Stimulated activated CD4-positive, alpha-beta T cell treated with anti-CD3 and anti-CD28 coated beads, Interleukin-1b, Interleukin-23, amount 100 ng/mL, for 48 hours (primary cell): ENCODE measurements around the gene GRAMD1B.

Source experiments
- DNase-seq: peaks from one replicate; pipeline ENCODE4 v3.0.0-alpha.2; 2020

Gene GRAMD1B

DNA sequence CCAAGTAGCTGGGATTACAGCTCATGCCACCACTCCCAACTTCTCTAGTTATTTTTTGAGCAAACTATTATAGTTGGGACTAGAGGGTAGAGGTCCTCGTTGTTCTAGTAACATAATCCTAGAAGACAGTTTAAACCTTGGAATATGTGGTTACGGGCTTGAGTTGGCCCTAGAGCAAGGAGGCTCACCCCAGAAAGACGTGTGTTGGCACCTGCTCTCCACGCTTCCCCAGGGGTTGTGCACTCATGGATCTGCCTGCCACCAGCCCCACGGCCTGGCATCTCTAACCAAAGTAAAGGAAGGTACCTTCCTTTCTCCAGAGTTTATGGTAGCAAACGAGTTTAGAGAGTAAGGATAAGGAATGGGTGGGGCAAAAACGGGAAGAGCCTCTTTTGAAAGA lies 145.4 kb downstream of the GRAMD1B start:
- no peak for DNase-seq

- DNase-seq = no peak
These were observed 146.0 kb downstream of the GRAMD1B start for GRCh38 chr11:123576082-123576481.

- no peak for DNase-seq
These were observed 146.4 kb downstream of the GRAMD1B start for GRCh38 chr11:123576501-123576900.

- DNase-seq = peak; percentile 50
These were observed 147.1 kb downstream of the GRAMD1B start for GRCh38 chr11:123577081-123577598.

DNA sequence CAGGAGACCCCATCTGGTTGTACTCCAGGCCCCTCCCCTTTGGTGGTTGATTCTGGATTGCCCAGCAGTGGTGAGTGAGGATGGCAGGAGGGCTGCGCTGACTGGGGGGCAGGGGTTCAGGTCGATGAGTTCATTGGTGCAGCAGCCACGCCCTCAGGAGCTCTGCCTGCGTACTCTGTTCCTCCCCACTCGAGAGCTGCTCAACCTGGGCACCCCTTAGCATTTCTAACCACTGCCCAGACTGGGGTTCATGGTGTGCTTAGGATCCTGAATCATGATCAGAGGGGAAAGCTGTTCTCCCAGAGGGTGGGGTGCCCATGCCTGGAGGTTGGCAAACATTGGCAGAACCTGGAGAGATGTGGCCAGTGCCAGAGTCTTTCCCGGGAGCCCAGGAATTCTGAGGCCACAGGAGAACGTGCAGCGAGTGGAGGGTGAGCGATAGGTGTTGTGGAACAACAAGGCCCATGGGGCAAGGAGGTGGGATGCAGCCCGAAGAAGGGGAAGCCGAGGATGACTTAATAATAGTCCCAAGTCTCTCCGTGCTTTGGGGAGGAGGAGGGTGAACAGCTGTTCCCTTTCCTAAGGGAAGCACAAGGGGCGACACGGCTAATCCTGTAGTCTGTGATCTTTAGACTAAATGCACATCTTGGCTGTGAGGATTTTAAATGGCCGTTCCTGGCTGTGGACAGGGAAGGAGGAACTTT lies 148.9 kb downstream of the GRAMD1B start:
- no peak for DNase-seq

DNA sequence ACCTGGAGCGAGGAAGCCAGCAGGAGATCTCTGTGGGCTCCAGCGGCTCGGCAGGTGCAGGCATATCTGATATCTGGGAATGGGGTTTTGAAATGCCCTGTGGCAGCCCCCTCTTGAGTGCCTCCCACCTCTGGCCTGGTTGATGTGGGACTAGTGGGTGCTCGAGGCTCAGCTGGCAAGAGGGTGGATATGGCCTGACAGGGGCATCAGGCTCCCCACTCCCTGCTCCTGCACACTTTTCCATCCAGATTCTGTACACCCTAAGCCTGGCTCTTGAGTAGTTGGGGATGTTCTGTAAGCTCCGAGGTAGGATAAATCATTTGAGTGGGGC lies 149.4 kb downstream of the GRAMD1B start:
- no peak for DNase-seq

- DNase-seq = no peak
These were observed 150.1 kb downstream of the GRAMD1B start for GRCh38 chr11:123580137-123580536.

GRCh38 chr11:123580557-123581275 lies 150.6 kb downstream of the GRAMD1B start:
- DNase-seq = peak; percentile 69

GRCh38 chr11:123581651-123582399 lies 151.8 kb downstream of the GRAMD1B start:
- DNase-seq = no peak

- DNase-seq = no peak
These were observed 153.0 kb downstream of the GRAMD1B start for GRCh38 chr11:123582992-123583504.

- no peak for DNase-seq
These were observed 154.1 kb downstream of the GRAMD1B start for GRCh38 chr11:123584186-123584585.

DNA sequence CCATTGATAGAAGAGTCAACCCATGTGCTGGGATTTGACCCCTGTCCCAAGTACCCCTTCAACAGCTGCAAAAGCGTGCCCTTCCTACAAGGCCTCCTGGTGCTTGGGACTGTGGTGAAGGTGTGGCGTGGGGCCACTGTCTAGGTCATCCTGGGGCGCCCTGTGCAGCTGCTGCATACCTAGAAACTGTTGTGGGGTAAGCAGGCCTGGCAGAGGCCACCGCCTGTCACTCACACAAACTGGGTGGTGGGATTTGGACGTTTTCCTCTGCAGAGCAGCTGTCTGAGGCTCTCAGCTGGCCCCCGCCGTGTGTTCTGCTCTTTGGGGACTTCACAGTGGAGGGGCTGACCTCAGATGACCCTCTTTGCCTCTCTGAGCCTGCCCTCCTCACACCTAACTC lies 154.7 kb downstream of the GRAMD1B start:
- DNase-seq = no peak

GRCh38 chr11:123585206-123585605 lies 155.1 kb downstream of the GRAMD1B start:
- DNase-seq = no peak

GRCh38 chr11:123585706-123586105 lies 155.6 kb downstream of the GRAMD1B start:
- no peak for DNase-seq

- DNase-seq = no peak
These were observed 156.5 kb downstream of the GRAMD1B start for GRCh38 chr11:123586568-123586967.

DNA sequence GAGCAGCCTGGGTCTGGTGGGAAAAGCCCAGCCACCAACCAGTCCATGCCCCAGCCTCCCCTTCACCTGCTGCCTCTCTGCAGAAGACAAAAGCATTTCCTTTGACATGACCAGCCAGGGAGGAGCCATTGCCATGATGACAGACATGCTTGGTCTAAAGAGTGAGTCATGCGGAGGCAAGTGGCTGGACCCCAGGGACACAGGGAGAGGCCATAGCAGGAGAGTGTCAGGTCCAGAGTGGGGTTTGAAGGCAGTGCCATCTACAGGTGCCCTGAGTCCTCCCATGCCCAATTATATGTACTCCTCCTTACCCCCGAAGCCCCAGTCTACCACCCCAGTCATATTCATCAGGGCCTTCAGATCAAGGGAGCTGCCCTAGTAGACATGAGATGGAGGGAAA lies 157.0 kb downstream of the GRAMD1B start:
- DNase-seq = no peak

DNA sequence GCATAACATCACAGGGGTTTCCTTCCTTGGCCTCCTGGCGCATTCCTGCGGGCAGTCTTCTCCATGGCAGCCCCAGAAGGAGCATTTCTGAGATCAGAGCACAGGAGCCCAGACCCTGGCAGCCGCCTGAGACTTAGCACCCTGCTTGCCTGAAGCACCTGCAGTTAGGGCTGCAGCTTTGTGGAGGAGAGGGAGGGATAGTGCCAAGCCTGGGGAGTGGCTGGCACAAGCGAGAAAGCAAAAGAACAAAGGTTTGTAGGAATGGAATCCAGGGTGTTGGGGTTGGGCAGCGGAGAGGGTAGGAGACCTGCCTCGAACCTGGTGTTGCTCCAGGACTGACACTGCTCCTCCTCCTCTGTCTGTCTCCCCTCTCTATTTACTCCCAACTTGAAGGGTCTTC lies 157.5 kb downstream of the GRAMD1B start:
- no peak for DNase-seq

DNA sequence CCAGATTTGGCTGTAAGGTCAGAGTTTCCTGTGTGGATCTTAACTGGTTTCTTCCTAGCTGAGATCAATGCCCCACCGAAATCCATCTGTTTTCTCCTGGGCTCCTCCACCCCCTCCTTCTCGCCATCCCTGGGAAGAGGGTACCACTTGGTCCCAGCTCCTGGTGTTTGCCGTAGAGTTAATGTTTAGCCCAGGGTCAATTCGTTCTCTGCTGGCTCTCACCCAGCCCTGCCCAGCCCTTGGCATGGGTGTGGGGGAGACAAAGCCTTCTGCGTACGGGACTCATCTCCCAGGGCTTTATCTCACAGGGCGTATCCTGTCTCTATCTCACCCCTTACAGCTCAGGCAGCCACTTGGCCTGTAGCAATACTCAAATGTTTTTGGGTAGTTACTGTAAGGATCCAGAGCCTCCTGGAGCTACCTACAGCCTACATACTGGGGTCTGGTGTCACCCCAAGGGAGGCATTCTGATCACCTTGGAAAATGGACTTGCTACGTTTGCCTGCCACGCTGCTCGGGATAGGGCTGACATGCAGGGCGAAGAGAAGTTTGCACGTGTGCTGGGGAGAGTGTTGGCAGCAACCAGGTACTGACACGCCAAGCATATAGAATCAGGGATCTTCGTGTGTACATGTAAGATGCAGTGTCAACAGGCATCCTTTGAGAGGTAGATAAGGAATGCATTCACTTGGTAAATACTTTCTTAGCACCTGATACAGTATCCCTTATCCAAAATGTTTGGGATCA lies 158.2 kb downstream of the GRAMD1B start:
- no peak for DNase-seq

DNA sequence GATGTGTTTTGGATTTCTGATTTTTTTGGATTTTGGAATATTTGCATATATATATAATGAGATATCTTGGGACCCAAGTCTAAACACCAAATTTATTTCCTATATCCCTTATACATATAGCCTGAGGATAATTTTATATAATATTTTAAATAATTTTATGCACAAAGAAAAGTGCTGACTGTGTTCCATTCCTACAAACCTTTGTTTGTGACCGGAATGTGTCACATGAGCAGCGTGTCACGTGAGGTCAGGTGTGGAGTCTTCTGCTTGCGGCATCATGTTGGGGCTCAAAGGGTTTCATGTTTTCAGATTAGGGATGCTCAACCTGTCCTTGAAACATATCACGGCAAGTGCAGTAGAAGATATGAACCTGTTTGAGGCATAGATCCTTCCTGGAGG lies 158.8 kb downstream of the GRAMD1B start:
- DNase-seq = no peak

GRCh38 chr11:123590296-123590912 lies 160.3 kb downstream of the GRAMD1B start:
- DNase-seq = no peak

- DNase-seq = no peak
These were observed 163.5 kb downstream of the GRAMD1B start for GRCh38 chr11:123593570-123593969.

GRCh38 chr11:123594188-123594901 lies 164.3 kb downstream of the GRAMD1B start:
- DNase-seq = no peak
